Sciatic nerve (tissue), 2 donors: Measurements from ENCODE around the gene LLGL2. TPM values are rescaled to one million over a fixed set of nuclear protein-coding genes. Genes with fewer than 3 reads are reported as not detected.

Experiments
- ATAC-seq: fragments of 200-7000 bp; cut with Tn5 transposase; one replicate; pipeline ENCODE4 v1.9.1; 2020; ENCODE audit warnings: mild to moderate bottlenecking, moderate library complexity
- DNase-seq: peaks from one replicate; pipeline ENCODE4 v3.0.0-alpha.2; 2020; ENCODE audit warnings: low spot score
- intact Hi-C: fragments of 100-400 bp; cut with DNase I; formaldehyde crosslinking; loops from one replicate; pipeline ENCODE4 v1.14.2; 2022
- total RNA-seq: library from RNA; stranded (reverse); fragmentation: NEBNext Ultra II Directional; extraction: Animal tissue kit (Norgen Biotek cat#: 25700); gene quantifications from one replicate; pipeline ENCODE4 v1.2.1, GENCODE V29; 2021
- donor health status: DM: no; HTN: no; CAD: no.
- donor health status: DM: no; HTN: no; CAD: no.

LLGL2 gene
- total RNA-seq, 1 donor from 2014 or later = 11.0 TPM

GRCh38 chr17:75490953-75491649 is 34.4 kb upstream of the LLGL2 start:
- intact Hi-C loops = no loop called here
- ATAC-seq = peak; percentile 16
- DNase-seq = no peak

GRCh38 chr17:75491680-75492079 is 33.8 kb upstream of the LLGL2 start:
- ATAC-seq = no peak
- intact Hi-C loops = no loop called here
- no peak for DNase-seq

- intact Hi-C loops = no loop called here
- DNase-seq (no peak), ATAC-seq (no peak)
Observed at GRCh38 chr17:75492555-75493168, 32.8 kb upstream of the LLGL2 start.

GRCh38 chr17:75493476-75494129 is 31.9 kb upstream of the LLGL2 start:
- intact Hi-C loops = no loop called here
- no peak for ATAC-seq
- DNase-seq = no peak

- DNase-seq (no peak), ATAC-seq (no peak)
- intact Hi-C loops = no loop called here
Observed at GRCh38 chr17:75494326-75494877, 31.1 kb upstream of the LLGL2 start.

- ATAC-seq = no peak
- no peak for DNase-seq
- intact Hi-C loops = no loop called here
Observed at GRCh38 chr17:75496005-75496404, 29.5 kb upstream of the LLGL2 start.

GRCh38 chr17:75498039-75498725 is 27.3 kb upstream of the LLGL2 start:
- DNase-seq = no peak
- ATAC-seq = no peak
- intact Hi-C loops = no loop called here

- DNase-seq (no peak), ATAC-seq (no peak)
- intact Hi-C loops = no loop called here
Observed at GRCh38 chr17:75498726-75499213, 26.7 kb upstream of the LLGL2 start.

- DNase-seq (no peak), ATAC-seq (peak; percentile 16)
- intact Hi-C loops = no loop called here
Observed at GRCh38 chr17:75499313-75500022, 26.0 kb upstream of the LLGL2 start.

- no peak for DNase-seq
- intact Hi-C loops = no loop called here
- ATAC-seq = no peak
Observed at GRCh38 chr17:75500419-75501216, 24.9 kb upstream of the LLGL2 start.

GRCh38 chr17:75501378-75502071 is 24.0 kb upstream of the LLGL2 start:
- intact Hi-C loops = no loop called here

GRCh38 chr17:75502072-75502720 is 23.3 kb upstream of the LLGL2 start:
- ATAC-seq (no peak), DNase-seq (no peak)
- intact Hi-C loops = no loop called here

More at GRCh38 chr17:75501378-75502071, 24.0 kb upstream of the LLGL2 start:
- ATAC-seq (peak; percentile 45), DNase-seq (no peak)

- DNase-seq (no peak), ATAC-seq (no peak)
- intact Hi-C loops = no loop called here
Observed at GRCh38 chr17:75502721-75503329, 22.7 kb upstream of the LLGL2 start.

- intact Hi-C loops = no loop called here
- DNase-seq (no peak), ATAC-seq (no peak)
Observed at GRCh38 chr17:75503337-75503950, 22.1 kb upstream of the LLGL2 start.

GRCh38 chr17:75503976-75504346 is 21.5 kb upstream of the LLGL2 start:
- ATAC-seq (no peak), DNase-seq (no peak)
- intact Hi-C loops = no loop called here
